HepG2 (cell line): ENCODE results near the gene PDLIM4. TPM values are rescaled to one million over a fixed set of nuclear protein-coding genes. Genes with fewer than 3 reads are reported as not detected.

Experiments used
- GLMP ChIP-seq: sonication (generic); formaldehyde crosslinking; IDR thresholded peaks from 2 replicates; pipeline ENCODE4 v1.9.0; 2021; ENCODE audit warnings: missing genetic modification reagents, mild to moderate bottlenecking, borderline replicate concordance
- GTF3A ChIP-seq: sonication (generic); formaldehyde crosslinking; conservative IDR thresholded peaks from 2 replicates; pipeline ENCODE4 v1.4.0; 2020; ENCODE audit warnings: mild to moderate bottlenecking, missing genetic modification reagents
- HOXA3 ChIP-seq: sonication (generic); formaldehyde crosslinking; IDR thresholded peaks from 2 replicates; pipeline ENCODE4 v1.5.0; 2020; ENCODE audit warnings: missing genetic modification reagents
- IKZF5 ChIP-seq: IDR thresholded peaks from 2 replicates; pipeline ENCODE4 v1.6.1; 2018; ENCODE audit warnings: missing genetic modification reagents, mild to moderate bottlenecking, missing compliant biosample characterization
- IRF9 ChIP-seq: sonication (generic); formaldehyde crosslinking; IDR thresholded peaks from 2 replicates; pipeline ENCODE4 v1.8.0; 2022; ENCODE audit warnings: missing genetic modification reagents, mild to moderate bottlenecking, borderline replicate concordance
- JUNB ChIP-seq: sonication (generic); formaldehyde crosslinking; IDR thresholded peaks from 2 replicates; pipeline ENCODE4 v1.8.0; 2022; ENCODE audit warnings: missing genetic modification reagents, mild to moderate bottlenecking, borderline replicate concordance
- MTA1 ChIP-seq: sonication (generic); formaldehyde crosslinking; IDR thresholded peaks from 2 replicates; pipeline ENCODE4 v1.4.0; 2020; ENCODE audit warnings: missing genetic modification reagents, mild to moderate bottlenecking, borderline replicate concordance
- PRDM15 ChIP-seq: sonication (generic); formaldehyde crosslinking; IDR thresholded peaks from 2 replicates; pipeline ENCODE4 v1.4.0; 2020; ENCODE audit warnings: missing genetic modification reagents
- PREB ChIP-seq: sonication (generic); formaldehyde crosslinking; IDR thresholded peaks from 2 replicates; pipeline ENCODE4 v1.4.0; 2020; ENCODE audit warnings: missing genetic modification reagents
- STAT5B ChIP-seq: sonication (generic); formaldehyde crosslinking; IDR thresholded peaks from 2 replicates; pipeline ENCODE4 v1.4.0; 2020; ENCODE audit warnings: missing genetic modification reagents
- TEAD2 ChIP-seq: sonication (generic); formaldehyde crosslinking; IDR thresholded peaks from 2 replicates; pipeline ENCODE4 v1.9.0; 2021; ENCODE audit warnings: missing genetic modification reagents
- TFDP2 ChIP-seq: sonication (generic); formaldehyde crosslinking; IDR thresholded peaks from 2 replicates; pipeline ENCODE4 v1.4.0; 2020; ENCODE audit warnings: missing genetic modification reagents
- ZNF264 ChIP-seq: sonication (generic); formaldehyde crosslinking; IDR thresholded peaks from 2 replicates; pipeline ENCODE4 v1.4.0; 2020; ENCODE audit warnings: missing genetic modification reagents
- ZNF441 ChIP-seq: sonication (generic); formaldehyde crosslinking; IDR thresholded peaks from 2 replicates; pipeline ENCODE4 v1.7.0; 2021; ENCODE audit warnings: missing genetic modification reagents, borderline replicate concordance
- ZNF547 ChIP-seq: sonication (generic); formaldehyde crosslinking; IDR thresholded peaks from 2 replicates; pipeline ENCODE4 v1.5.1; 2020; ENCODE audit warnings: mild to moderate bottlenecking, missing genetic modification reagents
- ZNF766 ChIP-seq: sonication (generic); formaldehyde crosslinking; IDR thresholded peaks from 2 replicates; pipeline ENCODE4 v1.5.0; 2020; ENCODE audit warnings: missing genetic modification reagents, borderline replicate concordance
- ZNF784 ChIP-seq: sonication (generic); formaldehyde crosslinking; IDR thresholded peaks from 2 replicates; pipeline ENCODE4 v1.5.1; 2020; ENCODE audit warnings: missing genetic modification reagents, mild to moderate bottlenecking, borderline replicate concordance
- ZSCAN21 ChIP-seq: sonication (generic); formaldehyde crosslinking; IDR thresholded peaks from 2 replicates; pipeline ENCODE4 v1.8.0; 2022; ENCODE audit warnings: mild to moderate bottlenecking, missing genetic modification reagents, moderate library complexity, borderline replicate concordance
- polyA plus RNA-seq, 8 experiments: library from polyadenylated mRNA; depleted of rRNA in 3 of 8; stranded (reverse) in 7 of 8; unstranded in 1 of 8; fragments of >200 nt; fragmentation: Illumina TruSeq in 4 of 8; extraction: Trizol in 4 of 8; gene quantifications; 2 replicates each; pipeline versions ENCODE4 v1.2.1 to v1.2.3, GENCODE V29; 2011 to 2016; ENCODE audit warnings: low read depth in 4 of 8, missing spikeins in 1 of 8, mixed read lengths in 1 of 8; ENCODE audit not compliant: insufficient read depth in 1 of 8
- total RNA-seq, 5 experiments: library from RNA; depleted of rRNA; stranded (reverse); fragments of >200 nt; fragmentation: Illumina TruSeq; extraction: Trizol; gene quantifications; 2 replicates each; pipeline ENCODE4 v1.2.3, GENCODE V29; 2016; ENCODE audit warnings: low read depth in 1 of 5

The PDLIM4 gene
- total and polyA plus RNA-seq, 2 of the 13 experiments (the other 11 are each of a cell fraction or from before 2014, with no cell fraction given), result 1.1 to 2.3 TPM

- TF ChIP-seq PRDM15 (CRISPR knock-in tag) (no peak), MTA1 (CRISPR knock-in tag) (no peak), TFDP2 (peak; percentile 83), ZNF441 (CRISPR knock-in tag) (peak; percentile 23; the same call in 1 of the 2 replicates), ZSCAN21 (CRISPR knock-in tag) (peak; percentile 21), ZNF264 (CRISPR knock-in tag) (peak; percentile 74; the same call in 1 of the 2 replicates), IRF9 (CRISPR knock-in tag) (0 out of 2 replicates have a peak, but pooled peaks have one; percentile 14), ZNF784 (CRISPR knock-in tag) (no peak; the same call in 1 of the 2 replicates), JUNB (no peak), GTF3A (no peak), HOXA3 (CRISPR knock-in tag) (peak; percentile 37; the same call in 1 of the 2 replicates), TEAD2 (peak; percentile 70; the same call in 1 of the 2 replicates), GLMP (no peak), ZNF547 (CRISPR knock-in tag) (peak; percentile 50), ZNF766 (0 out of 2 replicates have a peak, but pooled peaks have one; percentile 73), IKZF5 (peak; percentile 63; the same call in 1 of the 2 replicates), STAT5B (CRISPR knock-in tag) (no peak), PREB (CRISPR knock-in tag) (no peak)
These were observed 36.7 kb downstream of the PDLIM4 start, which contains the start of gene SLC22A4 (continued) for GRCh38 chr5:132293992-132294727.
